ENCODE results near the gene INPP5A. TPM values are rescaled to one million over a fixed set of nuclear protein-coding genes. Genes with fewer than 3 reads are reported as not detected.
A peak's percentile ranks its signal among the peaks of the same experiment; 100 is the strongest.

The INPP5A gene
- total and polyA plus RNA-seq, 9 of the 15 experiments (the other 6 are each of a cell fraction or from before 2014, with no cell fraction given) = 0.66 to 11.6 (median 7.7) TPM

- Histone ChIP-seq H3K4me1 (replicated peaks in 1 of 2; ENCODE audit: control insufficient read depth in 2 of 2, insufficient read depth in 2 of 2, low read length in 2 of 2) (peaks cover 12 to 68% of the 10 kb centered on the region in 2 experiments), H3K9me3 (replicated peaks; ENCODE audit: control insufficient read depth, insufficient read depth, low read depth, low read length) (no peaks in the 10 kb centered on the region), H3K9me1 (ENCODE audit: control insufficient read depth, insufficient read depth, low read length) (no peaks in the 10 kb centered on the region), H3K36me3 (ENCODE audit: control insufficient read depth, insufficient read depth, low read length) (no peaks in the 10 kb centered on the region), H3K27me3 (ENCODE audit: control insufficient read depth in 2 of 2, insufficient read depth in 2 of 2, low read length in 2 of 2) (no peaks in the 10 kb centered on the region), H3K9ac (ENCODE audit: insufficient read depth in 1 of 2, low read depth in 2 of 2, low read length in 2 of 2) (no peak overlapping the region), H3K4me2 (ENCODE audit: insufficient read depth, low read length) (no peak overlapping the region), H2AFZ (ENCODE audit: low read depth, low read length) (no peak overlapping the region), H4K20me1 (replicated peaks; ENCODE audit: control insufficient read depth, insufficient read depth, low read length) (no peaks in the 10 kb centered on the region), H3K4me3 (no peak overlapping the region), H3K27ac (ENCODE audit: extremely low read depth, low read depth, low read length) (no peak overlapping the region), H3K79me2 (ENCODE audit: control insufficient read depth, insufficient read depth, low read length) (peaks cover 24% of the 10 kb centered on the region; the same call in 2 of the 3 replicates)
- 77% methylated on average over 13 of the region's 14 CpGs for WGBS (ENCODE audit: insufficient coverage, low coverage, missing lambda C conversion rate)
- DNase-seq (ENCODE audit: extremely low read depth in 1 of 4, low spot score in 3 of 4) = no peak
- in situ Hi-C loops (cut with MboI) (no loop called here), intact Hi-C loops (cut with micrococcal nuclease) (no loop called here)
- ChIA-PET POLR2A (interaction anchor here (1.2 kb wide), 1 partner anchor 193 kb away, joined by 3 read pairs; no protein-coding TSS in a partner anchor), CTCF (ENCODE audit: low intra/inter-chr PET ratio) (no interaction called here)
- no TSS peak for BruUV-seq (replicated peaks)
- FAIRE-seq = no peak
- TF ChIP-seq STAT6 (CRISPR knock-in tag; IDR thresholded peaks at IDR 0.05) (no peak), TRIM25 (IDR thresholded peaks at IDR 0.05; ENCODE audit: borderline replicate concordance) (no peak), MECOM (CRISPR knock-in tag; IDR thresholded peaks at IDR 0.05) (no peak), RBM15 (IDR thresholded peaks at IDR 0.05; ENCODE audit: insufficient read depth, low read length) (no peak), ZNF121 (CRISPR knock-in tag; conservative IDR thresholded peaks at IDR 0.05) (peak; percentile 62; the same call in 1 of the 2 replicates)
- ATAC-seq = no peak
Measured at GRCh38 chr10:132548869-132549268, 11.3 kb downstream of the INPP5A start.

Measured in K562 (cell line).